Brain microvascular endothelial cell (primary cell): ENCODE measurements around the gene TUBGCP6.
A peak's percentile ranks its signal among the peaks of the same experiment; 100 is the strongest.

Source experiments
- DNase-seq: peaks from one replicate; pipeline ENCODE4 v3.0.0-alpha.2; 2020
- H3K27ac ChIP-seq: fragments of 250-450 bp; sonication (Bioruptor Pico); 2 replicates; pipeline ENCODE4 v1.5.1; 2020; ENCODE audit warnings: mild to moderate bottlenecking, moderate library complexity
- H3K27me3 ChIP-seq: fragments of 250-450 bp; sonication (Bioruptor Pico); replicated peaks from 2 replicates; pipeline ENCODE4 v1.5.1; 2020; ENCODE audit warnings: mild to moderate bottlenecking
- H3K36me3 ChIP-seq: fragments of 250-450 bp; sonication (Bioruptor Pico); replicated peaks from 2 replicates; pipeline ENCODE4 v1.5.1; 2020; ENCODE audit warnings: mild to moderate bottlenecking
- H3K4me3 ChIP-seq: 2 replicates; pipeline ENCODE4 v1.5.1; 2011; ENCODE audit warnings: low read depth, mild to moderate bottlenecking, control low read depth, low read length, moderate library complexity
- CTCF ChIP-seq: IDR thresholded peaks from 2 replicates; pipeline ENCODE4 v1.5.1; 2011; ENCODE audit warnings: low read depth, mild to moderate bottlenecking, moderate library complexity, low read length, control low read depth, inconsistent platforms; ENCODE audit errors: missing control alignments
- in situ Hi-C: cut with HindIII; loops from 2 replicates; pipeline ENCODE4 v1.10.0; 2017; ENCODE audit warnings: low sequenced_read_pairs, low pct_ligation_motif_present

Gene TUBGCP6

GRCh38 chr22:50200461-50201190 lies 44.2 kb downstream of the TUBGCP6 start, which contains the start of gene SELENOO:
Gene SELENOO, plus strand, starts transcription at chr22:50201011. Its CDS starts 26 bp downstream, at chr22:50201037.
- Histone ChIP-seq H3K27ac (peak within 1 kb of the TSS; percentile 69), H3K36me3 (peaks cover 24% of the 10 kb centered on the region), H3K27me3 (no peaks in the 10 kb centered on the region), H3K4me3 (peak within 1 kb of the TSS; percentile 66)
- TF ChIP-seq CTCF = no peak
- peak; percentile 77 for DNase-seq
- in situ Hi-C loops = no loop called here

GRCh38 chr22:50199829-50200460 lies 44.9 kb downstream of the TUBGCP6 start:
- no peaks in the 10 kb centered on the region for H3K27me3 ChIP-seq
- peak overlapping the region; percentile 69 for H3K27ac ChIP-seq
- in situ Hi-C loops = no loop called here
- TF ChIP-seq CTCF = no peak
- DNase-seq = no peak
- H3K4me3 ChIP-seq = peak overlapping the region; percentile 61
- peaks cover 27% of the 10 kb centered on the region for H3K36me3 ChIP-seq

- in situ Hi-C loops = no loop called here
- H3K27ac ChIP-seq = no peak overlapping the region
- H3K36me3 ChIP-seq = peaks cover 34% of the 10 kb centered on the region
- no peak for TF ChIP-seq CTCF
- H3K27me3 ChIP-seq = no peaks in the 10 kb centered on the region
- no peak overlapping the region for H3K4me3 ChIP-seq
- DNase-seq = no peak
These were observed 45.5 kb downstream of the TUBGCP6 start for GRCh38 chr22:50199251-50199721.

- no peak for TF ChIP-seq CTCF
- Histone ChIP-seq H3K27me3 (no peaks in the 10 kb centered on the region), H3K4me3 (no peak overlapping the region), H3K27ac (no peak overlapping the region), H3K36me3 (peaks cover 36% of the 10 kb centered on the region)
- no peak for DNase-seq
- in situ Hi-C loops = no loop called here
These were observed 46.2 kb downstream of the TUBGCP6 start for GRCh38 chr22:50198624-50199017.

- peaks cover 36% of the 10 kb centered on the region for H3K36me3 ChIP-seq
- in situ Hi-C loops = no loop called here
- TF ChIP-seq CTCF = no peak
These were observed 46.8 kb downstream of the TUBGCP6 start for GRCh38 chr22:50197856-50198623.

More at GRCh38 chr22:50197856-50198623, 46.8 kb downstream of the TUBGCP6 start:
- DNase-seq = no peak
- no peak overlapping the region for H3K27ac ChIP-seq
- H3K27me3 ChIP-seq = no peaks in the 10 kb centered on the region
- no peak overlapping the region for H3K4me3 ChIP-seq
